ENCODE measurements around the gene CDC6. TPM values are rescaled to one million over a fixed set of nuclear protein-coding genes. Genes with fewer than 3 reads are reported as not detected.
A peak's percentile ranks its signal among the peaks of the same experiment; 100 is the strongest.

CDC6 gene
- total RNA-seq, 1 experiment from 2014 or later, result 567 TPM

- H3K9me3 Mint-ChIP-seq (ENCODE audit: low read depth, unreplicated experiment), result no peaks in the 10 kb centered on the region
- CTCF ChIA-PET, result interaction anchor here (0.5 to 36.5 kb wide), 22 partner anchors 8 to 1644 kb away, joined by 3 to 1520 read pairs (median 5); partner anchors contain the start of genes CDC6, GJD3, TOP2A and WIPF2
- peaks cover 45% of the 10 kb centered on the region for H3K36me3 Mint-ChIP-seq (ENCODE audit: insufficient read depth, unreplicated experiment)
- no peaks in the 10 kb centered on the region for H3K27me3 Mint-ChIP-seq (ENCODE audit: unreplicated experiment)
- H3K27ac Mint-ChIP-seq (ENCODE audit: unreplicated experiment), result no peak overlapping the region
- peaks cover 17% of the 10 kb centered on the region for H3K4me1 Mint-ChIP-seq (ENCODE audit: low read depth, unreplicated experiment)
- intact Hi-C loops (cut with micrococcal nuclease; ENCODE audit: unreplicated experiment), result no loop called here
- no TSS peak for BruUV-seq (replicated peaks)
- H3K4me3 Mint-ChIP-seq (ENCODE audit: low read depth, unreplicated experiment), result no peak overlapping the region
- TF ChIP-seq CTCF (IDR thresholded peaks at IDR 0.05; ENCODE audit: unreplicated experiment), result no peak
- peak; percentile 32 for DNase-seq
Observed at GRCh38 chr17:40307740-40308239, 20.1 kb downstream of the CDC6 start.

GRCh38 chr17:40309031-40309948, 21.6 kb downstream of the CDC6 start, which contains the start of gene RARA:
RARA (plus strand) TSS chr17:40309180; CDS start chr17:40331219, 22,039 bp downstream.
- peak; percentile 90 for DNase-seq
- Mint-ChIP-seq H3K27me3 (ENCODE audit: unreplicated experiment) (no peaks in the 10 kb centered on the region), H3K9me3 (ENCODE audit: low read depth, unreplicated experiment) (no peaks in the 10 kb centered on the region), H3K4me3 (ENCODE audit: low read depth, unreplicated experiment) (no peak within 1 kb of the TSS), H3K27ac (ENCODE audit: unreplicated experiment) (no peak within 1 kb of the TSS), H3K36me3 (ENCODE audit: insufficient read depth, unreplicated experiment) (peaks cover 38% of the 10 kb centered on the region), H3K4me1 (ENCODE audit: low read depth, unreplicated experiment) (peaks cover 2% of the 10 kb centered on the region)
- BruUV-seq (replicated peaks), result no TSS peak
- intact Hi-C loops (cut with micrococcal nuclease; ENCODE audit: unreplicated experiment), result no loop called here
- no peak for TF ChIP-seq CTCF (IDR thresholded peaks at IDR 0.05; ENCODE audit: unreplicated experiment)
- CTCF ChIA-PET, result interaction anchor here (0.6 to 36.5 kb wide), 27 partner anchors 6 to 655 kb away, joined by 3 to 1520 read pairs (median 5); partner anchors contain the start of genes ERBB2, GJD3, TOP2A and WIPF2

- H3K27me3 Mint-ChIP-seq (ENCODE audit: unreplicated experiment), result no peaks in the 10 kb centered on the region
- H3K9me3 Mint-ChIP-seq (ENCODE audit: low read depth, unreplicated experiment), result no peaks in the 10 kb centered on the region
- intact Hi-C loops (cut with micrococcal nuclease; ENCODE audit: unreplicated experiment), result no loop called here
- peaks cover 38% of the 10 kb centered on the region for H3K36me3 Mint-ChIP-seq (ENCODE audit: insufficient read depth, unreplicated experiment)
- DNase-seq, result peak; percentile 62
- CTCF ChIA-PET, result interaction anchor here (0.7 to 36.5 kb wide), 24 partner anchors 6 to 656 kb away, joined by 3 to 1520 read pairs (median 5); partner anchors contain the start of genes ERBB2, GJD3, TOP2A and WIPF2
- BruUV-seq (replicated peaks), result no TSS peak
- no peaks in the 10 kb centered on the region for H3K4me1 Mint-ChIP-seq (ENCODE audit: low read depth, unreplicated experiment)
- no peak overlapping the region for H3K27ac Mint-ChIP-seq (ENCODE audit: unreplicated experiment)
- no peak overlapping the region for H3K4me3 Mint-ChIP-seq (ENCODE audit: low read depth, unreplicated experiment)
- no peak for TF ChIP-seq CTCF (IDR thresholded peaks at IDR 0.05; ENCODE audit: unreplicated experiment)
Observed at GRCh38 chr17:40309949-40310510, 22.4 kb downstream of the CDC6 start.

GRCh38 chr17:40310882-40311391, 23.3 kb downstream of the CDC6 start:
- no peak for TF ChIP-seq CTCF (IDR thresholded peaks at IDR 0.05; ENCODE audit: unreplicated experiment)
- Mint-ChIP-seq H3K36me3 (ENCODE audit: insufficient read depth, unreplicated experiment) (peaks cover 43% of the 10 kb centered on the region), H3K9me3 (ENCODE audit: low read depth, unreplicated experiment) (no peaks in the 10 kb centered on the region), H3K27ac (ENCODE audit: unreplicated experiment) (peak overlapping the region; percentile 38), H3K4me3 (ENCODE audit: low read depth, unreplicated experiment) (peak overlapping the region; percentile 11), H3K4me1 (ENCODE audit: low read depth, unreplicated experiment) (no peaks in the 10 kb centered on the region), H3K27me3 (ENCODE audit: unreplicated experiment) (no peaks in the 10 kb centered on the region)
- CTCF ChIA-PET, result interaction anchor here (0.5 to 36.5 kb wide), 24 partner anchors 5 to 436 kb away, joined by 3 to 1520 read pairs (median 5); partner anchors contain the start of genes CASC3, GJD3, RARA and TOP2A
- BruUV-seq (replicated peaks), result no TSS peak
- intact Hi-C loops (cut with micrococcal nuclease; ENCODE audit: unreplicated experiment), result no loop called here
- peak; percentile 72 for DNase-seq
